A549 (cell line): ENCODE results near the gene MOK. TPM values are rescaled to one million over a fixed set of nuclear protein-coding genes. Genes with fewer than 3 reads are reported as not detected.

Experiments used
- ATAC-seq, 2 experiments: fragments of 200-7000 bp in 1 of 2; fragments of >200 bp in 1 of 2; cut with Nextera tagmentation in 1 of 2; cut with Tn5 transposase in 1 of 2; 3 replicates each; pipeline versions ENCODE4 v1.8.0 to v1.9.1; 2018 to 2020; ENCODE audit warnings: mild to moderate bottlenecking in 1 of 2, moderate library complexity in 1 of 2
- CTCF ChIA-PET: fragments of 300-600 bp; sonication (Branson Sonifier 250); formaldehyde crosslinking; extraction: SDS; loops from one replicate; lab custom pipeline; 2021; ENCODE audit warnings: antibody characterized with exemption, inconsistent platforms; lab: Yijun Ruan, JAX
- POLR2A ChIA-PET: fragments of 350-600 bp; formaldehyde crosslinking; extraction: SDS; loops from one replicate; lab custom pipeline; 2021; ENCODE audit warnings: antibody characterized with exemption, inconsistent platforms; lab: Yijun Ruan, JAX
- DNase-seq, 2 experiments: peaks; one replicate each; pipeline versions ENCODE4 v3.0.0 to v3.0.0-alpha.2; 2011 to 2016; ENCODE audit warnings: low read depth in 1 of 2, low spot score in 1 of 2
- FAIRE-seq: peaks from 2 replicates; lab custom pipeline; 2011; peaks lifted over from hg19 to GRCh38; lab: Jason Lieb, UNC
- H3K27ac ChIP-seq, 2 experiments: fragments of >200 bp; sonication (Bioruptor Twin); formaldehyde crosslinking; 3 replicates each; pipeline ENCODE4 v1.5.1; 2016 to 2017
- H3K4me1 ChIP-seq: fragments of >200 bp; sonication (Bioruptor Twin); formaldehyde crosslinking; 3 replicates; pipeline ENCODE4 v1.6.1; 2016
- H3K4me2 ChIP-seq: fragments of >200 bp; sonication (Bioruptor Twin); formaldehyde crosslinking; 3 replicates; pipeline ENCODE4 v1.6.1; 2016
- H3K4me3 ChIP-seq: fragments of >200 bp; sonication (Bioruptor Twin); formaldehyde crosslinking; 3 replicates; pipeline ENCODE4 v1.5.1; 2016
- H3K9me3 ChIP-seq: fragments of >200 bp; sonication (Bioruptor Twin); formaldehyde crosslinking; 3 replicates; pipeline ENCODE4 v1.6.1; 2016
- ATOH8 ChIP-seq: fragments of 250-450 bp; sonication (Bioruptor Pico); IDR thresholded peaks from 2 replicates; pipeline ENCODE4 v1.5.0; 2020; ENCODE audit warnings: low read depth, mild to moderate bottlenecking, moderate library complexity
- BHLHE40 ChIP-seq: IDR thresholded peaks from 2 replicates; pipeline ENCODE4 v1.6.1; 2012; ENCODE audit warnings: low read depth, low read length, inconsistent platforms
- CBX8 ChIP-seq: fragments of 200-600 bp; sonication (generic); IDR thresholded peaks from 2 replicates; pipeline ENCODE4 v1.6.1; 2016
- CHD4 ChIP-seq: fragments of 200-600 bp; sonication (generic); IDR thresholded peaks from 2 replicates; pipeline ENCODE4 v1.6.1; 2016; ENCODE audit warnings: antibody characterized with exemption, mild to moderate bottlenecking, borderline replicate concordance
- EHF ChIP-seq: fragments of 250-450 bp; sonication (Bioruptor Pico); IDR thresholded peaks from 2 replicates; pipeline ENCODE4 v1.5.0; 2020; ENCODE audit warnings: mild to moderate bottlenecking
- ELK1 ChIP-seq: fragments of 150-350 bp; IDR thresholded peaks from 2 replicates; pipeline ENCODE4 v1.6.1; 2014; ENCODE audit warnings: low read depth, mild to moderate bottlenecking, low read length
- EP300 ChIP-seq, 2 experiments: fragments of >200 bp; sonication (Bioruptor Twin); formaldehyde crosslinking; IDR thresholded peaks; 2 replicates in 1 of 2; 3 replicates in 1 of 2; pipeline ENCODE4 v1.6.1; 2016 to 2017
- ESRRA ChIP-seq: fragments of 150-350 bp; IDR thresholded peaks from 2 replicates; pipeline ENCODE4 v1.6.1; 2014; ENCODE audit warnings: mild to moderate bottlenecking, low read length, borderline replicate concordance
- HDAC2 ChIP-seq: fragments of 200-600 bp; sonication (generic); IDR thresholded peaks from 2 replicates; pipeline ENCODE4 v1.6.1; 2016
- HMGXB4 ChIP-seq: fragments of 250-450 bp; sonication (Bioruptor Pico); IDR thresholded peaks from 2 replicates; pipeline ENCODE4 v1.5.0; 2021; ENCODE audit warnings: mild to moderate bottlenecking, moderate library complexity, borderline replicate concordance
- JUN ChIP-seq, 2 experiments: fragments of >200 bp; sonication (Bioruptor Twin); formaldehyde crosslinking; IDR thresholded peaks; 2 replicates in 1 of 2; 3 replicates in 1 of 2; pipeline ENCODE4 v1.6.1; 2016 to 2017
- KDM1A ChIP-seq: fragments of 200-600 bp; sonication (generic); IDR thresholded peaks from 2 replicates; pipeline ENCODE4 v1.6.1; 2016; ENCODE audit warnings: low read depth, mild to moderate bottlenecking
- MAZ ChIP-seq: fragments of 150-350 bp; IDR thresholded peaks from 2 replicates; pipeline ENCODE4 v1.6.1; 2014; ENCODE audit warnings: antibody characterized with exemption, low read depth, low read length, borderline replicate concordance
- PHF8 ChIP-seq: fragments of 200-600 bp; sonication (generic); IDR thresholded peaks from 2 replicates; pipeline ENCODE4 v1.6.1; 2016; ENCODE audit warnings: low read depth, mild to moderate bottlenecking, antibody characterized with exemption, moderate library complexity, borderline replicate concordance
- RARB ChIP-seq: fragments of 250-450 bp; sonication (Bioruptor Pico); IDR thresholded peaks from 2 replicates; pipeline ENCODE4 v1.8.0; 2021; ENCODE audit warnings: mild to moderate bottlenecking, moderate library complexity
- REST ChIP-seq: fragments of 200-600 bp; sonication (generic); IDR thresholded peaks from 2 replicates; pipeline ENCODE4 v1.6.1; 2016; ENCODE audit warnings: antibody characterized with exemption, mild to moderate bottlenecking, moderate library complexity
- SREBF2 ChIP-seq: fragments of 450-650 bp; IDR thresholded peaks from 2 replicates; pipeline ENCODE4 v1.6.1; 2014; ENCODE audit warnings: mild to moderate bottlenecking, moderate library complexity
- ZSCAN20 ChIP-seq: fragments of 250-450 bp; sonication (Bioruptor Pico); IDR thresholded peaks from 2 replicates; pipeline ENCODE4 v1.8.0; 2022; ENCODE audit warnings: mild to moderate bottlenecking, moderate library complexity
- WGBS: methylation state at CpG from one replicate; pipeline ENCODE4 v1.1.6; 2017; ENCODE audit errors: missing lambda C conversion rate; 5-methylcytosine and 5-hydroxymethylcytosine counted together
- polyA plus RNA-seq, 4 experiments: library from polyadenylated mRNA; depleted of rRNA in 3 of 4; stranded (reverse); fragments of >200 nt; fragmentation: RNase III in 1 of 4; extraction: RNeasy Plus Mini Kit Qiagen cat#74134 plus additional on column Dnase treatment in 1 of 4; gene quantifications; 2 replicates in 3 of 4; 3 replicates in 1 of 4; pipeline ENCODE4 v1.2.3, GENCODE V29; 2011 to 2017

The MOK gene
- polyA plus RNA-seq, 2 of the 4 experiments (the other 2 are of a cell fraction) = 12.6 to 18.5 TPM

GRCh38 chr14:102251161-102251560, 53.8 kb downstream of the MOK start:
- ChIA-PET CTCF (interaction anchor here (1.1 kb wide), 1 partner anchor 63 kb away, joined by 4 read pairs; no protein-coding TSS in a partner anchor), POLR2A (no interaction called here)
- Histone ChIP-seq H3K4me1 (peaks cover 12% of the 10 kb centered on the region), H3K4me3 (no peak overlapping the region), H3K9me3 (no peaks in the 10 kb centered on the region), H3K27ac (no peak overlapping the region), H3K4me2 (no peak overlapping the region)
- FAIRE-seq (no peak), DNase-seq (no peak), ATAC-seq (no peak)
- TF ChIP-seq REST (no peak), EHF (CRISPR knock-in tag) (no peak), MAZ (no peak)
- 88% methylated on average over 8 of the region's 8 CpGs for WGBS

- DNase-seq = no peak
- no peaks in the 10 kb centered on the region for H3K9me3 ChIP-seq
- TF ChIP-seq PHF8 (no peak), EHF (CRISPR knock-in tag) (no peak), BHLHE40 (no peak), ZSCAN20 (CRISPR knock-in tag) (no peak), EP300 (IDR thresholded peaks at IDR 0.05) (no peak), REST (no peak), CHD4 (no peak), CBX8 (no peak), KDM1A (no peak), ELK1 (no peak), SREBF2 (no peak), HDAC2 (no peak), HMGXB4 (CRISPR knock-in tag) (no peak), JUN (IDR thresholded peaks at IDR 0.05) (no peak), RARB (CRISPR knock-in tag) (no peak), ATOH8 (CRISPR knock-in tag) (no peak), ESRRA (no peak)
- TF ChIP-seq, all 56 proteins: peak for 0
- ChIA-PET POLR2A (no interaction called here), CTCF (interaction anchor here (1.1 kb wide), 1 partner anchor 63 kb away, joined by 4 read pairs; no protein-coding TSS in a partner anchor)
- H3K27ac ChIP-seq = no peak overlapping the region
- H3K4me1 ChIP-seq = peaks cover 6% of the 10 kb centered on the region
- ATAC-seq (no peak), FAIRE-seq (no peak)
- WGBS = 95% methylated on average over 15 of the region's 15 CpGs
- no peak overlapping the region for H3K4me2 ChIP-seq
- no peak overlapping the region for H3K4me3 ChIP-seq
These were observed 54.3 kb downstream of the MOK start for GRCh38 chr14:102250636-102251035.
